HG03558 (cell line): Measurements from ENCODE around the gene KRTAP5-7.
"Not testable (repeated sequence)": the region's sequence is repeated elsewhere in the genome, so short reads cannot be mapped to it uniquely, and the experiment has no call there.

ENCODE experiments used
- ATAC-seq: cut with Tn5 transposase; IDR thresholded peaks from one replicate; pipeline ENCODE4 v1.9.1; 2021; ENCODE audit warnings: moderate number of reproducible peaks; ENCODE audit not compliant: unreplicated experiment; ENCODE audit errors: extremely low read depth

Gene KRTAP5-7

GRCh38 chr11:71526796-71527575 is at the start of gene KRTAP5-7:
Gene KRTAP5-7, plus strand, starts transcription at chr11:71527267. Its CDS starts 34 bp downstream, at chr11:71527301.
- ATAC-seq, result not testable (repeated sequence)

DNA sequence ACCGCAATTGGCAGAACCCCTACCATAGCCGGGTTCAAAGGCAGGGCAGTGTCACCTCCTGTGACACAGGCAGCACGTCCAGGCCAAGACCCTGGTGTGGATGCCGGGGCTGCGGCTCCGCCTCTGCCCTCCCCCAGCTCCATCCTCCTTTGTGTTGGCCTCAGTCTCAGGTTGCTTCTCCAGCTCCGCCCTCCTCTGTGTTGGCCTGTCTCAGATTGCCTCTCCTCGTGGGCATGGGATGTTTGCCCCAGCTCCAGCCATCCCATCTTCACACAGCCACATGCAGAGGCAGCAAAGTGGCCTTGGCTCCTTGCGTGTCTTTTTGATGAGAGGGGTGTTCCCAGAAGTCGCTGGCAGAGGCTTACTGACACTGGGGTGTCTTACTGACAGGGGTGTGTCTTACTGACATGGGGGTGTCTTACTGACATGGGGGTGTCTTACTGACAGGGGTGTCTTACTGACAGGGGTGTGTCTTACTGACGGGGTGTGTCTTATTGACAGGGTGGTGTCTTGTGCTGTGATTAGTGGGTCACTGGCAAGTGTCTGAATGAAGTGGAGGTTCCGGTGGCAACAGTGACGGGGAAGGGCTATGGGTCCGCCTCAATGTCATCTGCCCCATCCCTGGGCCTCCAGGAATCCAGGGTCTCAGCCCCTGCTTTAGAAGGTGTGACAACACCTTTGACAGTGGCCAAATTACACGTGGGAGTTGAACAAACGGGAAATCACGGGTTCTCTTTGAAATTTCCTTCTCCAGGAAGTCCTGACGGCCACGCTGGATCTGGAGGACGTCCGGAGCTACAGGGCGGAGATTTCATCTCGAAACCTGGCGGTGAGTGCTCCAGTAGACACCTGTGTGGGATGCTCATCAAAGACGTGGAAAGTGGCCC is 49.2 kb upstream of the KRTAP5-7 start:
- ATAC-seq, result no peak

- no peak for ATAC-seq
Measured at GRCh38 chr11:71478528-71478840, 48.6 kb upstream of the KRTAP5-7 start.

DNA sequence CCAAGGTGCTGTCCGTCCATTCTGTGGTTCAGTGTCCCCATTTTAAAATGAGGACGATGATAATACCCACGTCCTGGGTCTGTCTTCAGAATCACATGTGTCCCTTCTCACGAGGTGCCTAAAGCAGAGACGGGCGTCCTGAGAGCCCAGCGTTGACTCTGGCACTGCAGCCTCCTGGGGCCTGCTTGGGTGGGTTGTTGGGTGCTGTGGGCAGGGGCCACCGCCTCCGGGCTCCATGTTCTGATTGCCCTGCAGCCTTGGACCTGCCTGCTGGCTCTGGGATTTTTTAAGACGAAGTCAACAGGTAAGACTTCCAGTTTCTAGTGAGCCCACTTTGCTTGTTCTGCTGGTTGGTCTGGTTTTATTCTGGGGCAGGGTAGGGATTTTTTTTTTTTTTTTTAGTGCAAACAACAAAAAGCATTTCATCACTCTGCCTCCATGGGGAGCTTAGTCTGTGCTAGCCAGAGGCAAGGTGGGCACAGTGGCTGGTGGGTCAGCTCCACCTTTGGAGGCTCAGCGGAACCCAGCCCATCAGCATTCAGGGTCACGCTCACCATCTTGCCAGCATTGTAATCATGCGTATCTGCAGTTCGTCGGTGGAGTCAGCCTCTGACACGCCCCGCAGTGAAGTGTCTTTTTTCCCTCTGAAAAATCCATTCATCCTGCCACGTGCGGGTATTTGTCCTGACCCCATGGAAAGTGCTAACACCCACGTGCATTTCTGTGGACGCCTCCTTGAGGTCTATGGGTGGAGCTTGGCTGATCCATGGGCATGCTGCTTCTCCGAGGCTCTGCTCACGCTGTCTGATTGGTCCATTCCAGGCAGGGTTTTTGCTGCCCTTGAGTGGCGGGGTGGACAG is 45.7 kb upstream of the KRTAP5-7 start:
- ATAC-seq, result no peak

DNA sequence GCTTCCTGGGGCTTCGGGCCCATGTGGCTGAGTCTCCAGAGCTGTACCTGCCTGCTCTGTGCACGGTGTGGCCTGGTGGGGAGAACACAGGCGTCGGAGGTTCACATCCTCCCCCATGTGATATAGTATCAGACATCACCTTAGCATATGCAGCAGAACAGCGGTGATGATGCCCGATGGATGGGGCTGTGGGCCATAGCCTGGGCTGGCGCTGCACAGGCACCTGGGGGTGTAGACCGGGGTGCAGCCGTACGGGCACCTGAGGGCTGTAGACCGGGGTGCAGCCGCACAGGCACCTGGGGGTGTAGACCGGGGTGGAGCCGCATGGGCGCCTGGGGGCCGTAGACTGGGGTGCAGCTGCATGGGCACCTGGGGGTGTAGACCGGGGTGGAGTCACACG is 44.9 kb upstream of the KRTAP5-7 start:
- no peak for ATAC-seq

- ATAC-seq, result no peak
Measured at GRCh38 chr11:71482746-71483364, 44.2 kb upstream of the KRTAP5-7 start.

DNA sequence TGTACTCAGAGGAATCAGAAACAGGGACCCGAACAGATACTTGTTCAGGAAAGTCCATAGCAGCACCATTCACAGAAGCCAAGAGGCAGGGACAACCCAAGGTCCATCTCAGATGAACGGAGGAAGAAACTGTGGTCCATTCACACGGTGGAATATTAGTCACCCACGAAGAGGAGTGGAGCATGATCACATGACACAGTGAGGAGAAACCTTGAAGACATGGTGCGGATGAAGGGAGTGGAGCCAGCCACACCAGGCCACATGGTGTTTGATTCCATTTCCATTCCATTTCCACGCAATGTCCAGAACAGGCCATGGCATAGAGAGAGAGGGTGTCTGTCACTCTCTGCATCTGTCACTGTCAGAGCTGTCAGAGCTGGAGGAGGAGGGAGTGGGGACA is 43.4 kb upstream of the KRTAP5-7 start:
- ATAC-seq, result no peak

DNA sequence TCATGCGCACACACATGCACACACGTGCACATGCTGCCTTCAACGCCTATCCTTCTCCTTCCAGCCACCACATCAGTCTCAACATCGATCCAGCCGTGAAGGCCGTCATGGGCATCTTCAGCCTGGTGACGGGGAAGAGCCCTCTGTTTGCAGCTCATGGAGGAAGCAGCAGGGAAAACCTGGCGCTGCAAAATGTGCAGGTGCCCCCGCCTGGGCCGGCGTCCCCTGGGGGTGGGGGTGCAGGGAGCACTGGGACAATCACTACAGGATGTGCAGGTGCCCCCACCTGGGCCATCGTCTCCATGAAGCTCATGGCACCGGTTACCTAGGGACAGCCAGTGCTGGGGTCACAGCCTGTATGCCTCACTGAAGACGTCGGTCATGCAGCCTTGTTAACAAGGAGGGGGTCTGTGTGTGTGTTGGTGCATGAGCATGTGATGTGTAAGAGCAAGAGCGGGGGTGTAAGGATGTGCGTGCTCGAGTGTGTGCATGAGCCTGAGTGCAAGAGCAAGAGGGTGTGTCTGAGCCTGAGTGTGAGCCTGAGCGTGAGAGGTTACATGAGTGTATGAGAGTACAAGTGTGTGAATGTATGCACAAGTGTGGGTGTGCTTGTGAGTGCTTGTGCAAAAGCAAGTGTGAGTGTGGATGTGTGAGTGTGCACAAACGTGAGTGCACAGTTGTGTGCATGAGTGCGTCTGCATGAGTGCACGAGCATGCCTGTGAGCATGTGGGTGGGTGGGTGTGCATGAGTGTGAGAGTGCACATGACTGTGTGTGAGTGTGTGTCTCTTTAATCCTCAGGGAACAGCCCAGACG is 42.6 kb upstream of the KRTAP5-7 start:
- ATAC-seq, result no peak

DNA sequence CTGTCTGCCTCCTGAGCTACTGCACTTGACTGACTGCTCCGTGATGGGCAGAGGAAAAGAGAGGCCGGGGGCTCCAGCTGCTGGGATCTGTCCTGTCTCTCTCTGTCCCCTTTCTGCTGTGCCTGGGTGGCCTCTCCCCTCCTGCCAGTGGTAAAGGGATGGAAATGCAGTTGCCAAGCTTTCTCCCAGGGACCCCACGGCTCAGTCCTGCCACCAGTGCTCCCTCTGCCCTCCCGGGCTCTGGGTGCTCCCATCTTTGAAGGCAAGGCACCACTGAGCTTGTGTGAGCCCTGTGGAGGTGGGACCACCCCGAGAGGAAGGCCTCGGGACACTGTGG is 42.0 kb upstream of the KRTAP5-7 start:
- ATAC-seq, result no peak

DNA sequence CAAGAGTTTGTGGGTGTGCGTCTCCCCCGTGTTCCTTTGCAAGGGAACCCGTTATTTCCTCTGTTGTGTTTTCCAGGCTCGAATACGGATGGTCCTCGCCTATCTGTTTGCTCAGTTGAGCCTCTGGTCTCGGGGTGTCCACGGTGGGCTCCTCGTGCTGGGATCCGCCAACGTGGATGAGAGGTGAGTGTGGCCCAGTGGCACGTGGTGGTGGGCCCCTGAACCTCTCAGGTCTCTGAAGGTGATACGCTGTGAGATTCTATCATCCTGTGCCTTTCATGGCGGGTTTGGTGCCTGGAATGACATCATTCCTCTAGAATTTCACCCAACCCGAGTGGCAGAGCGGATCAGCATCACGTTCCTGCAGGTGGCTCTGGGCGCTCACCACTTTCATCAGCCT is 41.6 kb upstream of the KRTAP5-7 start:
- no peak for ATAC-seq

GRCh38 chr11:71486320-71486719 is 40.7 kb upstream of the KRTAP5-7 start:
- no peak for ATAC-seq

GRCh38 chr11:71488681-71489270 is 38.3 kb upstream of the KRTAP5-7 start:
- ATAC-seq, result no peak

DNA sequence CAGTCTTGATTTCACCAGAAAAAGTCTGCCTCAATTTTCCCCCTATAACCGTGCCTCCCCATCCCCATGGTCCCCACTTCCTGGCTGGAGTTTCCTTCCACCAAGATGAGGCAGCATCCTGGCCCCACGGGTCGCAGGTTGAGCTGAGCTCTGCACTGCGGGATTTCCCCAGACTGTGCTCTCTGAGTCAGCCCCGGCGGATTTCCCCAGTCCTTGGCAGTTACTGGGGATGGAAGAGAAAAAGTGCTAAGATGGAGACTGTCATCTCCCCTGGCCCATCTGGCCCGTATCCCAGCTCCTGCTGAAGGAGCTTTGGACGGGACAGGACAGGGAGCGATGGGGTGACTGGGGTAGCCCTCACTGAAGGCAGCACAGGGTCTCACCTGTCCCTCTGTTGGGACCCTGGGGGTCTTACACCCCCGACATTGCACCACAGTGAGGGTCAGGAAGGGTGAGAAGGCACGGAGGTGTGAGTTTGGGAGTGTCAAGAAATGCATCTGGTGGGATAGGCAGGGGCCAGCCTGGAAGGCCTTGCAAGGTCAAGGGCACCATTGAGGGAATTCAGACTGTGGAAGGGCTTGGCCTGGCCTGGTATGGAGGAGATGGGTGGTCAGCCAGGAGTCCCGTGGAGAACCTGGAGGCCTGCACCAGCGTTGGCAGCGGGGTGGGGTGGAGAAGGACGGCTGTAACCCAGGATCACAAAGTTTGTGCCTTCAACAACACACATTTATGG is 37.6 kb upstream of the KRTAP5-7 start:
- no peak for ATAC-seq

DNA sequence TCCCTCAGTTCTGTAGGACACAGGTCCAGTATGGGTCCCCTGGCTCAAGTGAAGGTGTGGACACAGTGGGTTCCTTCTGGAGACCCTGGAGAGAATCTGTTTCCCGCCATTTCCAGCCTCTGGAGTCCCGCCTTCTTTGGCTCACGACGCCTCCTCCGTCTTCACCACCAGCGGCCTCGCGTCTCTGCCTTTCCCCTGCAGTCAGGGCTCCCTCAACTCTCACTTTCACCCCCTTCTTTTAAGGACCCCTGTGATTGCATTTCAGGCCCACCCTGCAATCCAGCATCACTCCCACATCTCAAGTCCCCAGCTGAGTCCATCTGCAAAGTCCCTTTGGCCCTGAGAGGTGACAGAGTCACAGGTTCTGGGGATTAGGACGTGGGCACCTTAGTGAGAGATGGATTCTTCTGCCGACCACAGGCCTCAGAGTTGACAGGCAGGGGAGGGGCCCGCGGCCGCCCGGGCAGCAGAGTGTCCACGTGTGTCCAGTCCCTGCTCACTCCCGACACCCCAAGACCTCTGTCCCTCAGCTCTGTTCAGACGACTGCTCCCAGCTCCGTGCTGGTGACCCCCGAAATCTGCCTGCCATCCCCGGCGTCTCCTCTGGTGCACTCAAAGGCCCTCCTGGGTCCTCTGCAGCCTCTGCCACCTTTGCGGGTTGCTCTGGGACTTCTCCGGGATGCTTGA is 36.9 kb upstream of the KRTAP5-7 start:
- no peak for ATAC-seq

DNA sequence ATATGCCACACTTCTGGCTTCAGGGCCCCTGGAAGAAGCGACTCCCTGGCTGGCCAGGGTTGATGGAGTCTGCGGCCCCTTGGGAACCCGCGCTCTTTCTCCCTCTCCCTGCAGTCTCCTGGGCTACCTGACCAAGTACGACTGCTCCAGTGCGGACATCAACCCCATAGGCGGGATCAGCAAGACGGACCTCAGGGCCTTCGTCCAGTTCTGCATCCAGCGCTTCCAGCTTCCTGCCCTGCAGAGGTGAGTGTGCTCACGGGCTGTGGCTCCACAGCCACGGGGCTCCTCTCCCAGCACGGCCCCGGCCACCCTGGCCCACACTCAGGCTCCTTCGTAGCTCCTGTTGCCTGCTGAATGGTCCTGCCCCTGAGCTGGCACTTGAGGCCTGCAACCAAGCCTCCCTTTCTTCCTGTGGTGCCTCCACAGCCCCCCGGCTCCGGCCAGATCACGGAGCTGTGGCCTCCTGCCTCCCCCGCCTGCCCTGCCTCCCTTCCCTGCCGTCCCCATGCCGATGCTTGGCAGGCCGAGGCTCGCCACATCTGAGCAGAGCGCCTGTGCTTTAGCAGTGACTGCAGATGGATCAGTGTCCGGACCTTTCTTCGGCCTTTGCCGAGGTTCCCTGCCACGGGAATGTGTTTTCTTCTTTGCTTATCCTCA is 36.2 kb upstream of the KRTAP5-7 start:
- no peak for ATAC-seq

GRCh38 chr11:71491531-71491930 is 35.5 kb upstream of the KRTAP5-7 start:
- no peak for ATAC-seq

DNA sequence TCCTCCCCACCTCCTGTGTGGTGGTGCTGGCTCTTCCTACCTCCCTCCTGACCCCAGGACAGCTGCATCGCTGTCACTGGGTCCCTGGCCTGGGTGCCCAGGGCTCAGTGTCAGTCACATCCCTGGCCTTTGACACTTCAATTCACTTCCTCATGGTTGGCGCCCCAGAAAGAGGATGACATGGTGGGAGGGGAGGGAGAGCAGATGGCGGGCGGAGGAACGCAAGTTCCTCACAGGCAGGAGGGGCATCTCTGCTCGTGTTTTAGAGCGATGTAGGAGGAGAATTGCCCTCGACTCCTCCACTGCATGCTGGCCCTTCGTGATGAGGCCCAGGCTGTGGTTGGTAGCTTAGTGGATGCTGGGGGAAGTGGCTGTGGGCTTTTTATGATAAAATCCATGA is 35.1 kb upstream of the KRTAP5-7 start:
- no peak for ATAC-seq
